Keratinocyte (primary cell): ENCODE measurements around the gene MIER2.

Experiments
- CTCF ChIP-seq, 3 experiments: IDR thresholded peaks in 1 of 3; conservative IDR thresholded peaks in 1 of 3; optimal IDR thresholded peaks in 1 of 3; 2 replicates in 2 of 3; 3 replicates in 1 of 3; pipeline versions ENCODE3 to v1.5.1; 2011; ENCODE audit warnings: low read length in 3 of 3, mild to moderate bottlenecking in 3 of 3, moderate library complexity in 2 of 3, control low read depth in 1 of 3, inconsistent platforms in 1 of 3; ENCODE audit not compliant: insufficient read depth in 2 of 3; ENCODE audit errors: extremely low read depth in 1 of 3
- EZH2 ChIP-seq: IDR thresholded peaks from one replicate; pipeline ENCODE4 v1.6.1; 2012; ENCODE audit warnings: inconsistent platforms, mild to moderate bottlenecking, low read length, moderate library complexity

- TF ChIP-seq CTCF (optimal IDR thresholded peaks at IDR 0.05 in 1 of 3, IDR thresholded peaks at IDR 0.05 in 1 of 3, conservative IDR thresholded peaks at IDR 0.05 in 1 of 3; ENCODE audit: extremely low read depth in 1 of 3, insufficient read depth in 2 of 3, low read length in 3 of 3) (no peak), EZH2 (no peak)
These were observed 36.0 kb downstream of the MIER2 start for GRCh38 chr19:308471-309205.
